ENCODE measurements around the gene SRGAP1. TPM values are rescaled to one million over a fixed set of nuclear protein-coding genes. Genes with fewer than 3 reads are reported as not detected.

SRGAP1 gene
- total RNA-seq, 3 donors from 2014 or later: 12.2 to 23.9 (median 15.9) TPM

- intact Hi-C loops (cut with DNase I, micrococcal nuclease): no loop called here
- Histone ChIP-seq H3K36me3 (ENCODE audit: low read depth) (no peaks in the 10 kb centered on the region), H3K9me3 (no peaks in the 10 kb centered on the region), H3K4me1 (ENCODE audit: low read depth) (no peaks in the 10 kb centered on the region), H3K4me3 (no peak overlapping the region)
- DNase-seq (no peak), ATAC-seq (no peak)
- TF ChIP-seq CTCF (IDR thresholded peaks at IDR 0.05): no peak
Observed at GRCh38 chr12:64064240-64064639, 219.7 kb downstream of the SRGAP1 start.

DNA sequence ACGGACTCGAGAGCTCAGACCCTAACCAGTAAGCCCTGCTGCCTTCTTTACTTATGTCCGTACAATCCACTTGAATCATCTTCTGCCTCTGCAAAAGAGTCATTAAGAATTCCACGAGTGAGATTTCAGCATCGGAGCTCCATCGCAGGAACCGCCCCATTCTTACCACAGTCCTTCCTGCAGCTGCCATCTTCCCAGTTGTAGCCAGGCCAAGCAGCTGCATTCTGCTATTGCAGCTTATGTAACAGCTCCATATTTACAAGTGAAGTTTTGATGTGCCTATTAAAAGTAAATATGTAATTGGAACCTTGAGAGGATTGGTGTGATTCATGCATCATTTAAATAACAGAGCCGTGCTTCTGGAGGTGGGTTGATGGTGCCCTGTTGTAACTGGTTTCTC lies 220.2 kb downstream of the SRGAP1 start:
- no peaks in the 10 kb centered on the region for H3K9me3 ChIP-seq
- no peaks in the 10 kb centered on the region for H3K36me3 ChIP-seq (ENCODE audit: low read depth)
- TF ChIP-seq CTCF (IDR thresholded peaks at IDR 0.05): no peak
- DNase-seq (no peak), ATAC-seq (no peak)
- no peak overlapping the region for H3K4me3 ChIP-seq
- H3K4me1 ChIP-seq (ENCODE audit: low read depth): no peaks in the 10 kb centered on the region
- intact Hi-C loops (cut with DNase I, micrococcal nuclease): no loop called here

DNA sequence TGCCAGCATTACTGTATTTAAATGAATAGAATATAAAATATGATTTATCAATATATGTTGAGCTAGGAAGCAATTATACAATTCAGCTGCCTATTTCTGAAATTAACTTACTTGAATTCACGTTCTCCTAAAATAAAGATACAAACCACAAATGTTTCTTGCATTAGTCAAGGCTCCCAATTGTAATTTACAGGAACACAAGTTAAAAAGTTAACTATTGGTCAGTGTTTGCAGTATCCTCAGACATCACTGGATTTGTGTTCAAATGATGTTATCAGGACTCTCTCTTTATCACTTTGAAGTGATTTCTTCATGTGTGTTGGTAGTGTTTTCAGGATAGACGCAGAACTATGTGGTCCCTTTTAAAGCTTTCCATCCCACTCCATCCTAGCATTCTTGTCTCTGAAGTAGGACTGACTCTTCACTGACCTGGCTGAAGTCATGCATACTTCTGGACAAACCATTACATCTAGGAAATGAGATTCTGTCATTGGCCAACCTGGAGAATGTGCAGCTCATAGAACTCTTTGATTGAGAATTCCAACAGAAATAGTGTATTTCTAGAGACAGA lies 221.5 kb downstream of the SRGAP1 start:
- intact Hi-C loops (cut with DNase I, micrococcal nuclease): no loop called here
- DNase-seq (no peak), ATAC-seq (no peak)
- TF ChIP-seq CTCF (IDR thresholded peaks at IDR 0.05): no peak
- H3K36me3 ChIP-seq (ENCODE audit: low read depth): no peaks in the 10 kb centered on the region
- no peaks in the 10 kb centered on the region for H3K4me1 ChIP-seq (ENCODE audit: low read depth)
- H3K9me3 ChIP-seq: no peaks in the 10 kb centered on the region
- no peak overlapping the region for H3K4me3 ChIP-seq

DNA sequence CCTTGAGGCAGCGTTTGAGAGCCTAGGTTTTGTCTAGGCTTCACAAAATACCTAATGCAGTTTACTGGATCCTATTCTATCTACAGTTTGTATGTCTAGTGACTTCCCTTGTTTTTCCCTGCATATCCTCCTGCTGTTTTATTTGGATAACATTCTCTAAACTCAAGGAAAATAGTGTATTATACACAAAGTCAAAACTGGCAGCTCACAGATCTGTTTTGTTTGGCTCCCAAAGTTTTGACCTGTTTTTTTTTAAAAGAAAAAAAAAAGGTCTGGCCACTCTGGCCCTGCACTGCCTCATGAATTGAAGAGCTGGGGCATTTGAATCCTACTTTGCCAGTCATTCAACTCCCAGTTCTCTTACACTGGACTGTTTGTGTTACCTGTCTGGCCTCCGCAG lies 222.3 kb downstream of the SRGAP1 start:
- intact Hi-C loops (cut with DNase I, micrococcal nuclease): no loop called here
- Histone ChIP-seq H3K36me3 (ENCODE audit: low read depth) (no peaks in the 10 kb centered on the region), H3K9me3 (no peaks in the 10 kb centered on the region), H3K4me3 (no peak overlapping the region), H3K4me1 (ENCODE audit: low read depth) (no peaks in the 10 kb centered on the region)
- no peak for TF ChIP-seq CTCF (IDR thresholded peaks at IDR 0.05)
- DNase-seq: no peak
- no peak for ATAC-seq

DNA sequence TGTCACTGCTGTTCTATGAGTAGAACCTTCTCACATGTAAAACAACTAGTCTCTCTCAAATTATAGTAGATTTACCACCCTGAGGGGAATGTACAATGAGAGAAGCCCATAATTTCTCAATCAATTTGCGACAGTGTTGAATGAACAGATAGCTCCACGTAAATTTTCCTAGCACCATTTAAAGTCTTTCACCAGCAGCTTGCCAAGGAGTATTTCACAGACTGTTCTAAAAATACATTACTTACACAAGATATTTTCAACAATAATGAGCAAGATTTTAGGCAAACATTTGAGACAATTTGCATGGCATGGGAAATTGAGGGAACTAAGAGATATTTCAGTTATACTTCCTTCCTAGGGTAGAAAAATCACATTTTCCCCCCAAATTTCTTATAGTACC lies 226.0 kb downstream of the SRGAP1 start:
- TF ChIP-seq CTCF (IDR thresholded peaks at IDR 0.05): no peak
- H3K4me3 ChIP-seq: no peak overlapping the region
- intact Hi-C loops (cut with DNase I, micrococcal nuclease): no loop called here
- H3K9me3 ChIP-seq: no peaks in the 10 kb centered on the region
- ATAC-seq: no peak
- no peaks in the 10 kb centered on the region for H3K36me3 ChIP-seq (ENCODE audit: low read depth)
- no peak for DNase-seq
- H3K4me1 ChIP-seq (ENCODE audit: low read depth): no peaks in the 10 kb centered on the region

All from mucosa of descending colon (tissue), 3 donors.